Activated T-helper 2 cell treated with anti-CD3 and anti-CD28 coated beads, Interferon-gamma antibody, Interleukin-2, Interleukin-4, amounts not matched to agents 10 μg/mL and 5 μg/mL and 100 μg/mL, durations not matched to agents 14 hours and 24 hours and 36 hours (primary cell): ENCODE results near the gene SLC1A5. TPM values are rescaled to one million over a fixed set of nuclear protein-coding genes. Genes with fewer than 3 reads are reported as not detected.
A peak's percentile ranks its signal among the peaks of the same experiment; 100 is the strongest.

Experiments
- DNase-seq: peaks from one replicate; pipeline ENCODE4 v3.0.0; 2021; ENCODE audit warnings: low spot score
- H3K27ac Mint-ChIP-seq: one replicate; pipeline ENCODE4 v1.8.0; 2021; ENCODE audit warnings: mixed read lengths
- H3K27me3 Mint-ChIP-seq: one replicate; pipeline ENCODE4 v1.8.0; 2021; ENCODE audit warnings: low read depth, mixed read lengths
- H3K36me3 Mint-ChIP-seq: one replicate; pipeline ENCODE4 v1.8.0; 2021; ENCODE audit warnings: low read depth, mixed read lengths
- H3K4me1 Mint-ChIP-seq: one replicate; pipeline ENCODE4 v1.8.0; 2021; ENCODE audit warnings: low read depth, mixed read lengths
- H3K4me3 Mint-ChIP-seq: one replicate; pipeline ENCODE4 v1.8.0; 2021; ENCODE audit warnings: low read depth, mild to moderate bottlenecking, moderate library complexity, mixed read lengths
- H3K9me3 Mint-ChIP-seq: one replicate; pipeline ENCODE4 v1.8.0; 2021; ENCODE audit warnings: mixed read lengths
- intact Hi-C: fragments of 100-400 bp; cut with micrococcal nuclease; formaldehyde crosslinking; loops from one replicate; pipeline ENCODE4 v1.15.1; 2023
- total RNA-seq: library from RNA; stranded (reverse); gene quantifications from 2 replicates; pipeline ENCODE4 v1.2.3, GENCODE V29; 2022

Gene SLC1A5
- total RNA-seq, 1 donor from 2014 or later = 203 TPM

- Mint-ChIP-seq H3K4me3 (no peak overlapping the region), H3K27me3 (no peaks in the 10 kb centered on the region), H3K27ac (no peak overlapping the region), H3K4me1 (no peaks in the 10 kb centered on the region), H3K9me3 (no peaks in the 10 kb centered on the region), H3K36me3 (peaks cover 10% of the 10 kb centered on the region)
- no peak for DNase-seq
- intact Hi-C loops = loop anchor here (5.0 kb wide), 1 partner anchor 67 kb away; no protein-coding TSS in a partner anchor
Observed at GRCh38 chr19:46759817-46760333, 28.5 kb downstream of the SLC1A5 start.

GRCh38 chr19:46759206-46759605 is 29.2 kb downstream of the SLC1A5 start:
- no peaks in the 10 kb centered on the region for H3K27me3 Mint-ChIP-seq
- no peaks in the 10 kb centered on the region for H3K4me1 Mint-ChIP-seq
- no peak overlapping the region for H3K4me3 Mint-ChIP-seq
- no peak for DNase-seq
- intact Hi-C loops = loop anchor here (5.0 kb wide), 1 partner anchor 68 kb away; no protein-coding TSS in a partner anchor
- peaks cover 10% of the 10 kb centered on the region for H3K36me3 Mint-ChIP-seq
- no peak overlapping the region for H3K27ac Mint-ChIP-seq
- H3K9me3 Mint-ChIP-seq = no peaks in the 10 kb centered on the region

GRCh38 chr19:46756544-46756888 is 31.9 kb downstream of the SLC1A5 start:
- Mint-ChIP-seq H3K9me3 (no peaks in the 10 kb centered on the region), H3K4me1 (peaks cover 5% of the 10 kb centered on the region), H3K27ac (no peak overlapping the region), H3K27me3 (no peaks in the 10 kb centered on the region), H3K36me3 (peaks cover 15% of the 10 kb centered on the region), H3K4me3 (no peak overlapping the region)
- no peak for DNase-seq
- intact Hi-C loops = loop anchor here (5.0 kb wide), 1 partner anchor 71 kb away; no protein-coding TSS in a partner anchor

DNA sequence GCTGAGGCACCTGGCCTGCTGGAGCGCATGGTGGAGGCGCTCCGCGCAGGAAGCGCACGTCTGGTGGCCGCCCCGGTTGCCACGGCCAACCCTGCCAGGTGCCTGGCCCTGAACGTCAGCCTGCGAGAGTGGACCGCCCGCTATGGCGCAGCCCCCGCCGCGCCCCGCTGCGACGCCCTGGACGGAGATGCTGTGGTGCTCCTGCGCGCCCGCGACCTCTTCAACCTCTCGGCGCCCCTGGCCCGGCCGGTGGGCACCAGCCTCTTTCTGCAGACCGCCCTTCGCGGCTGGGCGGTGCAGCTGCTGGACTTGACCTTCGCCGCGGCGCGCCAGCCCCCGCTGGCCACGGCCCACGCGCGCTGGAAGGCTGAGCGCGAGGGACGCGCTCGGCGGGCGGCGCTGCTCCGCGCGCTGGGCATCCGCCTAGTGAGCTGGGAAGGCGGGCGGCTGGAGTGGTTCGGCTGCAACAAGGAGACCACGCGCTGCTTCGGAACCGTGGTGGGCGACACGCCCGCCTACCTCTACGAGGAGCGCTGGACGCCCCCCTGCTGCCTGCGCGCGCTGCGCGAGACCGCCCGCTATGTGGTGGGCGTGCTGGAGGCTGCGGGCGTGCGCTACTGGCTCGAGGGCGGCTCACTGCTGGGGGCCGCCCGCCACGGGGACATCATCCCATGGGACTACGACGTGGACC is 32.4 kb downstream of the SLC1A5 start:
- no peak overlapping the region for H3K4me3 Mint-ChIP-seq
- no peaks in the 10 kb centered on the region for H3K9me3 Mint-ChIP-seq
- no peak for DNase-seq
- intact Hi-C loops = loop anchor here (5.0 kb wide), 1 partner anchor 71 kb away; no protein-coding TSS in a partner anchor
- no peak overlapping the region for H3K27ac Mint-ChIP-seq
- peaks cover 5% of the 10 kb centered on the region for H3K4me1 Mint-ChIP-seq
- H3K27me3 Mint-ChIP-seq = no peaks in the 10 kb centered on the region
- peaks cover 16% of the 10 kb centered on the region for H3K36me3 Mint-ChIP-seq

GRCh38 chr19:46755077-46755852 is 33.1 kb downstream of the SLC1A5 start:
- Mint-ChIP-seq H3K4me3 (no peak overlapping the region), H3K27ac (no peak overlapping the region), H3K4me1 (peaks cover 5% of the 10 kb centered on the region), H3K36me3 (peaks cover 20% of the 10 kb centered on the region), H3K27me3 (no peaks in the 10 kb centered on the region), H3K9me3 (no peaks in the 10 kb centered on the region)
- intact Hi-C loops = loop anchor here (5.0 kb wide), 1 partner anchor 72 kb away; no protein-coding TSS in a partner anchor
- no peak for DNase-seq

GRCh38 chr19:46753420-46754155 is 34.8 kb downstream of the SLC1A5 start:
- intact Hi-C loops = loop anchor here (5.0 kb wide), 1 partner anchor 226 kb away; no protein-coding TSS in a partner anchor
- Mint-ChIP-seq H3K36me3 (peaks cover 24% of the 10 kb centered on the region), H3K4me1 (peaks cover 5% of the 10 kb centered on the region), H3K27me3 (no peaks in the 10 kb centered on the region), H3K4me3 (no peak overlapping the region), H3K9me3 (no peaks in the 10 kb centered on the region), H3K27ac (no peak overlapping the region)
- DNase-seq = peak; percentile 67

DNA sequence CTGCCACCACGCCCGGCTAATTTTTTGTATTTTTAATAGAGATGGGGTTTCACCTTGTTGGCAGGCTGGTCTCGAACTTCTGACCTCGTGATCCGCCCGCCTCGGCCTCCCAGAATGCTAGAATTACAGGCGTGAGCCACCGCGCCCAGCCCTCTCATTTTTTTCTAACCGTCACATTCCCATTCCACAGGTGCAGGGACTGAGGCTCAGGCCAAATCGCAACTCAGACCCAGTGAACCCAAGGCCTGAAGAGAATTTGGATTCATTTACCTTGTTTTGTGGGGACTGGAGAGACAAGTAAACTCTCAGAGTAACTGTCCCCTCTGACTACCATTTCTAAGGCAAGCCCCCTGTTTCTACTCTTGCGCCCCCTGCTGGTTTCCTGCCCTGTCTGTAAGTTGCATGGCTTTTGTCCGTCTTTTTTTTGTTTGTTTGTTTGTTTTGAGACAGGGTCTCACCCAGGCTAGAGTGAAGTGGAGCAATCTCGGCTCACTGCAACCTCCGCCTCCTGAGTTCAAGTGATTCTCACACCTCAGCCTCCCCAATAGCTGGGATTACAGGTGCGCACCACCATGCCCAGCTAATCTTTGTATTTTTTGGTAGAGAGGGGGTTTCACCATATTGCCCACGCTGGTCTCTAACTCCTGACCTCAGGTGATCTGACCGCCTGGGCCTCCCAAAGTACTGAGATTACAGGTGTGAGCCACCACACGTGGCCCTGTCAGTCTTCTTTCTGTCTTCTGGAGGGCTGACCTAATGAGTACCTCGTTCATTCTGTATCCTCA is 39.9 kb downstream of the SLC1A5 start:
- Mint-ChIP-seq H3K4me1 (peaks cover 27% of the 10 kb centered on the region), H3K36me3 (peaks cover 25% of the 10 kb centered on the region), H3K27me3 (no peaks in the 10 kb centered on the region), H3K4me3 (peak overlapping the region; percentile 67), H3K9me3 (no peaks in the 10 kb centered on the region), H3K27ac (peak overlapping the region; percentile 22)
- peak; percentile 62 for DNase-seq
- intact Hi-C loops = no loop called here

DNA sequence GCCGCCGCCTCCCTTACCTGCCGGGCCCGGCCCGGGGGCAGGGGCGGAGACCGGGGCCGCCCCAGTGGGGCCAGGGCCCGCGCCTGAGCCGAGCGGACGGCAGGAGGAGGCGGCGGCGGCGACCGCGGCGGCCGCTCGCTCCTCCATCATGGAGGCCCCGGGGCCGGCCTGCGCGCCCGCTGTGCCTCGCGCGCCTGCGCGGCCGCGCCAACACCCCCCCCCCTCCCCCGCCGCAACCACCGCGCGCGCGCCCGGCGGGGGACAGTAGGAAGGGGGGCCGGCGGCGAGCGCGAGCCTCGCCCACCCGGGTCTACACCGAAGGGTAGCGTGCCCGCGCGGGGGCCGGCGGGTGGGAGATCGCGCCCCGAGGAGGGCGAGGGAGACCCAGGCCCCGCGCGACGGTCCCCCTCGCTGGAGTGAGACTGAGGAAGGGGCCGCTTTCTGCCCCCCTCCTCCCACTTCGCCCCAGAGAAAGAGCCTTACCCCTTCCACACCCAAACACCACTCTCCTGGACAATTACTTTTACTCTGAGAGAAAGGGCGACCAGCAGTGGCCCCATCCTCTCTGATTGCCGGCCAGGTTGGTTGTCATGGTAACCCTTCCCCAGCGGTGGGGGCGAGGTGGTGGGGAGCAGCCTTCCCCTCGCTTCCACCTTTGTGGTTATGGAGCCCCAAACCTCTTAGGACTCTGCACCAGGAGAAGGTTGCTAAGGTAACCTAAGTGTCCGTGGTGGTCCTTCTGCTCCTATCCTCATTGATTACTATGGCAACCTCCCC is 41.9 kb downstream of the SLC1A5 start, which contains the start of gene STRN4:
Gene STRN4, minus strand, starts transcription at position 170 of the 777 bp plus-strand sequence. Its CDS starts 20 bp downstream, at position 150.
- peak; percentile 38 for DNase-seq
- Mint-ChIP-seq H3K27ac (peak within 1 kb of the TSS; percentile 83), H3K4me1 (peaks cover 32% of the 10 kb centered on the region), H3K27me3 (no peaks in the 10 kb centered on the region), H3K36me3 (peaks cover 31% of the 10 kb centered on the region), H3K4me3 (peak within 1 kb of the TSS; percentile 95), H3K9me3 (no peaks in the 10 kb centered on the region)
- intact Hi-C loops = loop anchor here (2.0 kb wide), 1 partner anchor 146 kb away; the partner anchor contains the start of gene CALM3

GRCh38 chr19:46745521-46746280 is 42.7 kb downstream of the SLC1A5 start, which contains the start of gene FKRP:
FKRP (plus strand) TSS chr19:46746057; CDS start chr19:46755451, 9,394 bp downstream.
- peaks cover 31% of the 10 kb centered on the region for H3K36me3 Mint-ChIP-seq
- no peaks in the 10 kb centered on the region for H3K27me3 Mint-ChIP-seq
- H3K27ac Mint-ChIP-seq = peak within 1 kb of the TSS; percentile 83
- H3K9me3 Mint-ChIP-seq = no peaks in the 10 kb centered on the region
- H3K4me1 Mint-ChIP-seq = peaks cover 34% of the 10 kb centered on the region
- peak within 1 kb of the TSS; percentile 95 for H3K4me3 Mint-ChIP-seq
- DNase-seq = no peak
- intact Hi-C loops = loop anchor here (2.0 kb wide), 1 partner anchor 145 kb away; the partner anchor contains the start of gene CALM3

- intact Hi-C loops = no loop called here
- Mint-ChIP-seq H3K4me1 (peaks cover 40% of the 10 kb centered on the region), H3K9me3 (no peaks in the 10 kb centered on the region), H3K27me3 (no peaks in the 10 kb centered on the region), H3K36me3 (peaks cover 37% of the 10 kb centered on the region), H3K27ac (peak overlapping the region; percentile 77), H3K4me3 (peak overlapping the region; percentile 95)
- no peak for DNase-seq
Observed at GRCh38 chr19:46745030-46745429, 43.4 kb downstream of the SLC1A5 start.
